Colonic mucosa (tissue), 4 donors: Measurements from ENCODE around the gene NALCN. TPM values are rescaled to one million over a fixed set of nuclear protein-coding genes. Genes with fewer than 3 reads are reported as not detected.

Experiments used
- DNase-seq: peaks from one replicate; pipeline ENCODE4 v3.0.0-alpha.2; 2020
- H3K27ac ChIP-seq: fragments of 200-600 bp; one replicate; pipeline ENCODE4 v1.8.0; 2021
- H3K27me3 ChIP-seq: fragments of 200-600 bp; one replicate; pipeline ENCODE4 v1.8.0; 2021
- H3K36me3 ChIP-seq: fragments of 200-600 bp; one replicate; pipeline ENCODE4 v1.8.0; 2021
- H3K4me1 ChIP-seq: fragments of 200-600 bp; one replicate; pipeline ENCODE4 v1.8.0; 2021; ENCODE audit warnings: mild to moderate bottlenecking
- H3K4me3 ChIP-seq: fragments of 200-600 bp; one replicate; pipeline ENCODE4 v1.8.0; 2021
- H3K9ac ChIP-seq, 2 donors: one replicate each; pipeline ENCODE4 v1.7.0; 2013; ENCODE audit warnings: control low read depth in 2 of 2, low read depth in 2 of 2, low read length in 2 of 2
- H3K9me3 ChIP-seq: fragments of 200-600 bp; one replicate; pipeline ENCODE4 v1.8.0; 2021
- intact Hi-C: fragments of 100-400 bp; cut with DNase I; formaldehyde crosslinking; loops from one replicate; pipeline ENCODE4 v1.14.1; 2022
- total RNA-seq, 2 donors: library from RNA; stranded (reverse); fragmentation: NEBNext Ultra II Directional in 1 of 2; extraction: Animal tissue kit (Norgen Biotek cat#: 25700) in 1 of 2; gene quantifications; one replicate each; pipeline ENCODE4 v1.2.1, GENCODE V29; 2021
- TF ChIP-seq, protein P1 (sequence below): fragments of 200-600 bp; IDR thresholded peaks from one replicate; pipeline ENCODE4 v1.8.0; 2022; ENCODE audit warnings: antibody characterized with exemption, mild to moderate bottlenecking
- donor health status: healthy.
- donor health status: DM: no; HTN: no; CAD: no.
- donor health status: DM: no; HTN: no; CAD: no.

The NALCN gene
- total RNA-seq, 2 donors from 2014 or later = 0.22 to 0.27 TPM

DNA sequence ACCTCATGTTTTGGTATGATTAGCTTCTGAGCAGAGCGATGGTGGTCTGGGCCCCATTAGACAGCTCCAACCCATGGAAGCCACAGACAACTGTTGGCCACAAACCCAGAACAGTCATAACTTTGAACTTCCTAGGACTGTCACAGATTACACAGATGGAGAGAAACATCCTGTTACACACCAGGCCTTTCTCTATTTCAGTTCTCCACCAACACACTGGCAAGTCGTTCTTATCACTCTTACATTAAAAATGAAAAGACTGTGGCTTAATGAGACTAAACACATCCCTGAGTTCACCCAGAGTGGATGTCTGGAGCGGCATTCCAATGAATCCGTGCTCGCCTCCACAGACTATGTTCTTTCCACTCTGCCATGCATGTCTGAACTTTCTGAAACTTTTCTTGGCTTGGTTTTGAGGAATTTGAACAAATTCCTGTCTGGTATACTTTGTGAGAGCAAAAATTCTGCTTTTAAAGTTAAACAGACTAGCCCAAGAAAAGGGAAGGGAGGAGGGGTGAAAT lies 109.1 kb downstream of the NALCN start:
- no peak overlapping the region for H3K9ac ChIP-seq
- DNase-seq = no peak
- no peak overlapping the region for H3K4me3 ChIP-seq
- H3K36me3 ChIP-seq = no peaks in the 10 kb centered on the region
- no peaks in the 10 kb centered on the region for H3K4me1 ChIP-seq
- TF ChIP-seq, protein P1, sequence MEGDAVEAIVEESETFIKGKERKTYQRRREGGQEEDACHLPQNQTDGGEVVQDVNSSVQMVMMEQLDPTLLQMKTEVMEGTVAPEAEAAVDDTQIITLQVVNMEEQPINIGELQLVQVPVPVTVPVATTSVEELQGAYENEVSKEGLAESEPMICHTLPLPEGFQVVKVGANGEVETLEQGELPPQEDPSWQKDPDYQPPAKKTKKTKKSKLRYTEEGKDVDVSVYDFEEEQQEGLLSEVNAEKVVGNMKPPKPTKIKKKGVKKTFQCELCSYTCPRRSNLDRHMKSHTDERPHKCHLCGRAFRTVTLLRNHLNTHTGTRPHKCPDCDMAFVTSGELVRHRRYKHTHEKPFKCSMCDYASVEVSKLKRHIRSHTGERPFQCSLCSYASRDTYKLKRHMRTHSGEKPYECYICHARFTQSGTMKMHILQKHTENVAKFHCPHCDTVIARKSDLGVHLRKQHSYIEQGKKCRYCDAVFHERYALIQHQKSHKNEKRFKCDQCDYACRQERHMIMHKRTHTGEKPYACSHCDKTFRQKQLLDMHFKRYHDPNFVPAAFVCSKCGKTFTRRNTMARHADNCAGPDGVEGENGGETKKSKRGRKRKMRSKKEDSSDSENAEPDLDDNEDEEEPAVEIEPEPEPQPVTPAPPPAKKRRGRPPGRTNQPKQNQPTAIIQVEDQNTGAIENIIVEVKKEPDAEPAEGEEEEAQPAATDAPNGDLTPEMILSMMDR = no peak
- H3K27me3 ChIP-seq = no peaks in the 10 kb centered on the region
- intact Hi-C loops = no loop called here
- H3K9me3 ChIP-seq = no peaks in the 10 kb centered on the region
- no peak overlapping the region for H3K27ac ChIP-seq

DNA sequence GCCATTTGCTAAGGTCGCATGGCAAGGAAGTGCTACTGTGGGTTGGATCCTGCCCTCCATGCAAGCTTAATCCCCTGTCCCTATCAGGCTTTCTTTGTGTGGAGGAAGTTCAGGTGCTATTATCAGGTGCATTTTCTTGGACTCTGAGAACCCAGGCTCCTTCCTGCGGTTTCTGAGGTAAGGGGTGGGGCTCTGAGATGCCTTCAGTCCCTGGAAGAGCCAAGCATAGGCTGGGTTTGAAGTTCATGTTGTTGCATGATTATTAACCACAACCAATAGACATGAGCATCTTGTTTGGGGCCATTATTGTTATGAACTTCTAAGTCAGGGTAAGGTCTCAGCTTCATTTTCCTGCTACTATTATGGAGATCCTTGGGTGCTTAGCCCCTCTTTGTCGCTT lies 109.5 kb downstream of the NALCN start:
- H3K36me3 ChIP-seq = no peaks in the 10 kb centered on the region
- H3K27me3 ChIP-seq = no peaks in the 10 kb centered on the region
- intact Hi-C loops = no loop called here
- H3K27ac ChIP-seq = no peak overlapping the region
- no peaks in the 10 kb centered on the region for H3K4me1 ChIP-seq
- no peak overlapping the region for H3K9ac ChIP-seq
- no peak overlapping the region for H3K4me3 ChIP-seq
- TF ChIP-seq, protein P1 = no peak
- DNase-seq = no peak
- H3K9me3 ChIP-seq = no peaks in the 10 kb centered on the region

DNA sequence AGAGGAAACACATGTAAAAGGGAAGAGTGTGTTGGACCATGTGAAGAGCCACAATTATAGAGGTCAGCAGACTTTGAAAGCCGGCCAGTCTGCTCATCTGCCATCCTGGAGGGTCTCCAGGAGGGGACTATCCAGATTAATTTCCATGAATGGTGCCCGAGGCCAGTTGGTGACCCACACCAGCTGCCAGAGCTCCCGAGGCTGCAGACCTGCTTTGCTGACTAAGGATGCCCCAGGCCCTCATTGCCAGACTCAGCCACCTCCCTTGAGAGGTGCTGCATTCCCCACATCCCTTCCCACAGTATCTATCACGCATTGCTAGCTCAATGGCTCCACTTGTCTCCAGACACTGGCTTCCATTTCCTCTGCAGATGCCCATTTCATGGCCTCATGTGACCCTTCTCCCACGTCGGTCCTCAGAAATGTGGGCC lies 110.3 kb downstream of the NALCN start:
- intact Hi-C loops = no loop called here
- DNase-seq = no peak
- Histone ChIP-seq H3K27ac (no peak overlapping the region), H3K4me1 (no peaks in the 10 kb centered on the region), H3K9ac (no peak overlapping the region), H3K4me3 (no peak overlapping the region), H3K9me3 (no peaks in the 10 kb centered on the region), H3K36me3 (no peaks in the 10 kb centered on the region), H3K27me3 (no peaks in the 10 kb centered on the region)
- TF ChIP-seq, protein P1 = no peak

DNA sequence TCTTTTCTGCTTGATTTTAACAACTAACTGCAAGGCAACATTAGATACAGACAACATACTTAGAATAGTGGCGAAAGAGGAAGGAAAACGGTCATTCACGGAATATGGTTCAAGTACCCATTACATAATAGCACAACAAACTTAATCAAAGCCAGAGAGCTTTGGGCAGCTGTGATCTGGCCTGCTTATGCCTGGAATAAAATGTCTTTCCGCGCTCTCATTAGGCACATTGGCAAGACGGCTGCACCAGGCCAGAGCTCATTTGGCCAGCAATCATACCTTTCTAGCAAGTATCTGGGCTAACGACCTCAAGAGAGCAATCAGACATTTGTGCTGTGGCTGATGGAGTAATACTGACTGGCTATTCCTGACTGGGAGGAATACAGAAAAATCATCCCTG lies 112.8 kb downstream of the NALCN start:
- no peak overlapping the region for H3K4me3 ChIP-seq
- H3K27ac ChIP-seq = no peak overlapping the region
- no peak for DNase-seq
- intact Hi-C loops = no loop called here
- H3K9ac ChIP-seq = no peak overlapping the region
- H3K4me1 ChIP-seq = no peaks in the 10 kb centered on the region
- TF ChIP-seq, protein P1 = no peak
- H3K36me3 ChIP-seq = no peaks in the 10 kb centered on the region
- no peaks in the 10 kb centered on the region for H3K9me3 ChIP-seq
- H3K27me3 ChIP-seq = no peaks in the 10 kb centered on the region

DNA sequence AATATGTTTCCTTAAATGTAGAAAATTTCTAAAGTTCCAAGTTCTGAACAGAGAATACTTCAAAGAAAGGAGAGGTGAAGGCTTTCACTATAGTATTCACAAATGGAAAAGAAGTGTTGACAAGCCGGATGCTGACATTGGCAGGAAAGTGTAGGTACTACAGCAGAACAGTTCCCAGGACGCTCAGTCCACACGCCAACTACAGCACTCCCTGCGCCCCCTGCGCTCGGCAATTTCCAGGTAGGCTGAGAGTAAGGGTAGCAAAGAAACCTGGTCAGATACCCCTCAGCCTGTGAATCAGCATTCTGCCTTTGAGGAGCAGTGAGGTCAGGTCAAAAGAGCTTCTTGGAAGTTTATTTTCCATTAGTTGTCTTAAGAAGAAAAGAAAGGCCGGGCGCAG lies 115.3 kb downstream of the NALCN start:
- DNase-seq = no peak
- no peaks in the 10 kb centered on the region for H3K36me3 ChIP-seq
- no peaks in the 10 kb centered on the region for H3K27me3 ChIP-seq
- no peaks in the 10 kb centered on the region for H3K9me3 ChIP-seq
- H3K4me1 ChIP-seq = no peaks in the 10 kb centered on the region
- TF ChIP-seq, protein P1 = no peak
- intact Hi-C loops = no loop called here
- H3K27ac ChIP-seq = no peak overlapping the region
- H3K9ac ChIP-seq = no peak overlapping the region
- no peak overlapping the region for H3K4me3 ChIP-seq
